Activated CD8-positive, alpha-beta memory T cell treated with anti-CD3 and anti-CD28 coated beads, Interleukin-2, amount 50 U/mL, for 48 hours (primary cell): ENCODE measurements around the gene KLHL7.
"Not testable (repeated sequence)": the region's sequence is repeated elsewhere in the genome, so short reads cannot be mapped to it uniquely, and the experiment has no call there.

Source experiments
- DNase-seq: peaks from one replicate; pipeline ENCODE4 v3.0.0-alpha.2; 2020

The KLHL7 gene

GRCh38 chr7:23220690-23221305 lies 115.2 kb downstream of the KLHL7 start:
- DNase-seq, result no peak

GRCh38 chr7:23222439-23223030 lies 117.0 kb downstream of the KLHL7 start:
- no peak for DNase-seq

- not testable (repeated sequence) for DNase-seq
Measured at GRCh38 chr7:23224364-23224763, 118.8 kb downstream of the KLHL7 start.

GRCh38 chr7:23226844-23227450 lies 121.4 kb downstream of the KLHL7 start:
- no peak for DNase-seq
